ENCODE results near the gene TEAD1. TPM values are rescaled to one million over a fixed set of nuclear protein-coding genes. Genes with fewer than 3 reads are reported as not detected.

Gene TEAD1
- total and polyA plus RNA-seq, 2 experiments from 2014 or later = 24.5 to 103 TPM

DNA sequence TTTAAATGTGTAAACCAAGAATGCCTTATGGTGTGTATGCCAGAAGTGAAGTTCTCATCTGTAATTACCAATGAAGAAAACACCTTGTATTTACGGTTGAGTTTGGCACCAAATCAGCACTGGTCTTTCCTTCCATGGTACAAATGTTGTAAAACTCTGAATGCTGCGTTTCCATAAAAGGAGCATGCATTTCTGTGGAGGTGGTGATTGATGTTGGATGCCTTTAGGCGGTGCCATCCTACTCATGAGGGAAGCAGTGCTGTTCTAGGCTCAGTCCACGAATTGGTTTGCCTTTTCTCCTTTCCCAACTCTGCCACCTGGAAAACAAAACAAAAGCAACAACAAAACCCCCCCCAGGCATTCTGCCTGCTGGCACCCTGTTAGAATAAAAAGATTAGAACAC lies 124.4 kb downstream of the TEAD1 start:
- H4K20me1 ChIP-seq (replicated peaks; ENCODE audit: insufficient read depth) = no peaks in the 10 kb centered on the region; the same call in 1 of the 2 replicates
- ATAC-seq (no peak), DNase-seq (ENCODE audit: low spot score) (no peak)
- peaks cover 89% of the 10 kb centered on the region for H3K79me2 ChIP-seq (replicated peaks; ENCODE audit: insufficient read depth)
- H3K4me3 ChIP-seq = no peak overlapping the region
- H3K27me3 ChIP-seq (ENCODE audit: insufficient read depth) = no peaks in the 10 kb centered on the region
- no peak overlapping the region for H2AFZ ChIP-seq
- Mint-ChIP-seq H3K27ac (no peak overlapping the region), H3K27me3 (ENCODE audit: insufficient read depth, low read depth, poor library complexity) (peaks cover 8% of the 10 kb centered on the region), H3K4me1 (peaks cover 77% of the 10 kb centered on the region), H3K4me3 (no peak overlapping the region), H3K36me3 (ENCODE audit: low read depth) (peaks cover 15% of the 10 kb centered on the region; the same call in 2 of the 3 replicates), H3K9me3 (no peaks in the 10 kb centered on the region)
- no peak overlapping the region; the same call in 1 of the 2 replicates for H3K27ac ChIP-seq (ENCODE audit: low read depth)
- TF ChIP-seq ZNF114 (CRISPR knock-in tag; IDR thresholded peaks at IDR 0.05) (no peak), EZH2phosphoT487 (IDR thresholded peaks at IDR 0.05; ENCODE audit: unreplicated experiment) (no peak), JUNB (IDR thresholded peaks at IDR 0.05; ENCODE audit: unreplicated experiment) (no peak), EZH2 (IDR thresholded peaks at IDR 0.05; ENCODE audit: low read depth, unreplicated experiment) (no peak), CREB1 (CRISPR knock-in tag; IDR thresholded peaks at IDR 0.05; ENCODE audit: low read depth) (no peak), REST (IDR thresholded peaks at IDR 0.05; ENCODE audit: unreplicated experiment) (no peak), POLR2AphosphoS5 (IDR thresholded peaks at IDR 0.05; ENCODE audit: low read depth) (no peak), NANOG (IDR thresholded peaks at IDR 0.05; ENCODE audit: borderline replicate concordance) (no peak), STAT1 (IDR thresholded peaks at IDR 0.05; ENCODE audit: unreplicated experiment) (no peak), ZNF331 (CRISPR knock-in tag; IDR thresholded peaks at IDR 0.05; ENCODE audit: low read depth) (no peak)
- TF ChIP-seq, protein P1, sequence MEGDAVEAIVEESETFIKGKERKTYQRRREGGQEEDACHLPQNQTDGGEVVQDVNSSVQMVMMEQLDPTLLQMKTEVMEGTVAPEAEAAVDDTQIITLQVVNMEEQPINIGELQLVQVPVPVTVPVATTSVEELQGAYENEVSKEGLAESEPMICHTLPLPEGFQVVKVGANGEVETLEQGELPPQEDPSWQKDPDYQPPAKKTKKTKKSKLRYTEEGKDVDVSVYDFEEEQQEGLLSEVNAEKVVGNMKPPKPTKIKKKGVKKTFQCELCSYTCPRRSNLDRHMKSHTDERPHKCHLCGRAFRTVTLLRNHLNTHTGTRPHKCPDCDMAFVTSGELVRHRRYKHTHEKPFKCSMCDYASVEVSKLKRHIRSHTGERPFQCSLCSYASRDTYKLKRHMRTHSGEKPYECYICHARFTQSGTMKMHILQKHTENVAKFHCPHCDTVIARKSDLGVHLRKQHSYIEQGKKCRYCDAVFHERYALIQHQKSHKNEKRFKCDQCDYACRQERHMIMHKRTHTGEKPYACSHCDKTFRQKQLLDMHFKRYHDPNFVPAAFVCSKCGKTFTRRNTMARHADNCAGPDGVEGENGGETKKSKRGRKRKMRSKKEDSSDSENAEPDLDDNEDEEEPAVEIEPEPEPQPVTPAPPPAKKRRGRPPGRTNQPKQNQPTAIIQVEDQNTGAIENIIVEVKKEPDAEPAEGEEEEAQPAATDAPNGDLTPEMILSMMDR (conservative IDR thresholded peaks at IDR 0.05; ENCODE audit: low read depth in 2 of 2) = no peak
- TF ChIP-seq, protein P2, sequence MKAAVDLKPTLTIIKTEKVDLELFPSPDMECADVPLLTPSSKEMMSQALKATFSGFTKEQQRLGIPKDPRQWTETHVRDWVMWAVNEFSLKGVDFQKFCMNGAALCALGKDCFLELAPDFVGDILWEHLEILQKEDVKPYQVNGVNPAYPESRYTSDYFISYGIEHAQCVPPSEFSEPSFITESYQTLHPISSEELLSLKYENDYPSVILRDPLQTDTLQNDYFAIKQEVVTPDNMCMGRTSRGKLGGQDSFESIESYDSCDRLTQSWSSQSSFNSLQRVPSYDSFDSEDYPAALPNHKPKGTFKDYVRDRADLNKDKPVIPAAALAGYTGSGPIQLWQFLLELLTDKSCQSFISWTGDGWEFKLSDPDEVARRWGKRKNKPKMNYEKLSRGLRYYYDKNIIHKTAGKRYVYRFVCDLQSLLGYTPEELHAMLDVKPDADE (IDR thresholded peaks at IDR 0.05) = no peak
- TF ChIP-seq, protein P3, sequence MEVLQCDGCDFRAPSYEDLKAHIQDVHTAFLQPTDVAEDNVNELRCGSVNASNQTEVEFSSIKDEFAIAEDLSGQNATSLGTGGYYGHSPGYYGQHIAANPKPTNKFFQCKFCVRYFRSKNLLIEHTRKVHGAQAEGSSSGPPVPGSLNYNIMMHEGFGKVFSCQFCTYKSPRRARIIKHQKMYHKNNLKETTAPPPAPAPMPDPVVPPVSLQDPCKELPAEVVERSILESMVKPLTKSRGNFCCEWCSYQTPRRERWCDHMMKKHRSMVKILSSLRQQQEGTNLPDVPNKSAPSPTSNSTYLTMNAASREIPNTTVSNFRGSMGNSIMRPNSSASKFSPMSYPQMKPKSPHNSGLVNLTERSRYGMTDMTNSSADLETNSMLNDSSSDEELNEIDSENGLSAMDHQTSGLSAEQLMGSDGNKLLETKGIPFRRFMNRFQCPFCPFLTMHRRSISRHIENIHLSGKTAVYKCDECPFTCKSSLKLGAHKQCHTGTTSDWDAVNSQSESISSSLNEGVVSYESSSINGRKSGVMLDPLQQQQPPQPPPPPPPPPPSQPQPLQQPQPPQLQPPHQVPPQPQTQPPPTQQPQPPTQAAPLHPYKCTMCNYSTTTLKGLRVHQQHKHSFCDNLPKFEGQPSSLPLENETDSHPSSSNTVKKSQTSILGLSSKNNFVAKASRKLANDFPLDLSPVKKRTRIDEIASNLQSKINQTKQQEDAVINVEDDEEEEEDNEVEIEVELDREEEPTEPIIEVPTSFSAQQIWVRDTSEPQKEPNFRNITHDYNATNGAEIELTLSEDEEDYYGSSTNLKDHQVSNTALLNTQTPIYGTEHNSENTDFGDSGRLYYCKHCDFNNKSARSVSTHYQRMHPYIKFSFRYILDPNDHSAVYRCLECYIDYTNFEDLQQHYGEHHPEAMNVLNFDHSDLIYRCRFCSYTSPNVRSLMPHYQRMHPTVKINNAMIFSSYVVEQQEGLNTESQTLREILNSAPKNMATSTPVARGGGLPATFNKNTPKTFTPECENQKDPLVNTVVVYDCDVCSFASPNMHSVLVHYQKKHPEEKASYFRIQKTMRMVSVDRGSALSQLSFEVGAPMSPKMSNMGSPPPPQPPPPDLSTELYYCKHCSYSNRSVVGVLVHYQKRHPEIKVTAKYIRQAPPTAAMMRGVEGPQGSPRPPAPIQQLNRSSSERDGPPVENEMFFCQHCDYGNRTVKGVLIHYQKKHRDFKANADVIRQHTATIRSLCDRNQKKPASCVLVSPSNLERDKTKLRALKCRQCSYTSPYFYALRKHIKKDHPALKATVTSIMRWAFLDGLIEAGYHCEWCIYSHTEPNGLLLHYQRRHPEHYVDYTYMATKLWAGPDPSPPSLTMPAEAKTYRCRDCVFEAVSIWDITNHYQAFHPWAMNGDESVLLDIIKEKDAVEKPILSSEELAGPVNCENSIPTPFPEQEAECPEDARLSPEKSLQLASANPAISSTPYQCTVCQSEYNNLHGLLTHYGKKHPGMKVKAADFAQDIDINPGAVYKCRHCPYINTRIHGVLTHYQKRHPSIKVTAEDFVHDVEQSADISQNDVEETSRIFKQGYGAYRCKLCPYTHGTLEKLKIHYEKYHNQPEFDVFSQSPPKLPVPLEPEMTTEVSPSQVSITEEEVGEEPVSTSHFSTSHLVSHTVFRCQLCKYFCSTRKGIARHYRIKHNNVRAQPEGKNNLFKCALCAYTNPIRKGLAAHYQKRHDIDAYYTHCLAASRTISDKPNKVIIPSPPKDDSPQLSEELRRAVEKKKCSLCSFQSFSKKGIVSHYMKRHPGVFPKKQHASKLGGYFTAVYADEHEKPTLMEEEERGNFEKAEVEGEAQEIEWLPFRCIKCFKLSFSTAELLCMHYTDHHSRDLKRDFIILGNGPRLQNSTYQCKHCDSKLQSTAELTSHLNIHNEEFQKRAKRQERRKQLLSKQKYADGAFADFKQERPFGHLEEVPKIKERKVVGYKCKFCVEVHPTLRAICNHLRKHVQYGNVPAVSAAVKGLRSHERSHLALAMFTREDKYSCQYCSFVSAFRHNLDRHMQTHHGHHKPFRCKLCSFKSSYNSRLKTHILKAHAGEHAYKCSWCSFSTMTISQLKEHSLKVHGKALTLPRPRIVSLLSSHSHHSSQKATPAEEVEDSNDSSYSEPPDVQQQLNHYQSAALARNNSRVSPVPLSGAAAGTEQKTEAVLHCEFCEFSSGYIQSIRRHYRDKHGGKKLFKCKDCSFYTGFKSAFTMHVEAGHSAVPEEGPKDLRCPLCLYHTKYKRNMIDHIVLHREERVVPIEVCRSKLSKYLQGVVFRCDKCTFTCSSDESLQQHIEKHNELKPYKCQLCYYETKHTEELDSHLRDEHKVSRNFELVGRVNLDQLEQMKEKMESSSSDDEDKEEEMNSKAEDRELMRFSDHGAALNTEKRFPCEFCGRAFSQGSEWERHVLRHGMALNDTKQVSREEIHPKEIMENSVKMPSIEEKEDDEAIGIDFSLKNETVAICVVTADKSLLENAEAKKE (CRISPR knock-in tag; IDR thresholded peaks at IDR 0.05) = no peak
- 0 out of 2 replicates have a peak overlapping the region, but pooled peaks have one; percentile 30 for H3K4me2 ChIP-seq
- H3F3A ChIP-seq (replicated peaks; ENCODE audit: low read depth) = peaks cover 8% of the 10 kb centered on the region; the same call in 1 of the 2 replicates
- H3K36me3 ChIP-seq (ENCODE audit: insufficient read depth) = no peaks in the 10 kb centered on the region
- H3K4me1 ChIP-seq (ENCODE audit: insufficient read depth) = peaks cover 64% of the 10 kb centered on the region
- H3K9me2 ChIP-seq (ENCODE audit: insufficient read depth) = no peaks in the 10 kb centered on the region
